A549 (cell line): ENCODE data around the gene FCRL4. TPM values are rescaled to one million over a fixed set of nuclear protein-coding genes. Genes with fewer than 3 reads are reported as not detected.

ENCODE experiments used
- ATAC-seq, 2 experiments: fragments of 200-7000 bp in 1 of 2; fragments of >200 bp in 1 of 2; cut with Nextera tagmentation in 1 of 2; cut with Tn5 transposase in 1 of 2; 3 replicates each; pipeline versions ENCODE4 v1.8.0 to v1.9.1; 2018 to 2020; ENCODE audit warnings: mild to moderate bottlenecking in 1 of 2, moderate library complexity in 1 of 2
- CTCF ChIA-PET: fragments of 300-600 bp; sonication (Branson Sonifier 250); formaldehyde crosslinking; extraction: SDS; loops from one replicate; lab custom pipeline; 2021; ENCODE audit warnings: antibody characterized with exemption, inconsistent platforms; lab: Yijun Ruan, JAX
- POLR2A ChIA-PET: fragments of 350-600 bp; formaldehyde crosslinking; extraction: SDS; loops from one replicate; lab custom pipeline; 2021; ENCODE audit warnings: antibody characterized with exemption, inconsistent platforms; lab: Yijun Ruan, JAX
- DNase-seq, 2 experiments: peaks; one replicate each; pipeline versions ENCODE4 v3.0.0 to v3.0.0-alpha.2; 2011 to 2016; ENCODE audit warnings: low read depth in 1 of 2, low spot score in 1 of 2
- FAIRE-seq: peaks from 2 replicates; lab custom pipeline; 2011; peaks lifted over from hg19 to GRCh38; lab: Jason Lieb, UNC
- H3K27ac ChIP-seq, 2 experiments: fragments of >200 bp; sonication (Bioruptor Twin); formaldehyde crosslinking; 3 replicates each; pipeline ENCODE4 v1.5.1; 2016 to 2017
- H3K4me1 ChIP-seq: fragments of >200 bp; sonication (Bioruptor Twin); formaldehyde crosslinking; 3 replicates; pipeline ENCODE4 v1.6.1; 2016
- H3K4me2 ChIP-seq: fragments of >200 bp; sonication (Bioruptor Twin); formaldehyde crosslinking; 3 replicates; pipeline ENCODE4 v1.6.1; 2016
- H3K4me3 ChIP-seq: fragments of >200 bp; sonication (Bioruptor Twin); formaldehyde crosslinking; 3 replicates; pipeline ENCODE4 v1.5.1; 2016
- H3K9me3 ChIP-seq: fragments of >200 bp; sonication (Bioruptor Twin); formaldehyde crosslinking; 3 replicates; pipeline ENCODE4 v1.6.1; 2016
- BCL3 ChIP-seq: fragments of >200 bp; sonication (Bioruptor Twin); formaldehyde crosslinking; IDR thresholded peaks from 3 replicates; pipeline ENCODE4 v1.6.1; 2016
- CBX2 ChIP-seq: fragments of 200-600 bp; sonication (generic); IDR thresholded peaks from 2 replicates; pipeline ENCODE4 v1.6.1; 2016; ENCODE audit warnings: low read depth, mild to moderate bottlenecking, borderline replicate concordance
- CBX8 ChIP-seq: fragments of 200-600 bp; sonication (generic); IDR thresholded peaks from 2 replicates; pipeline ENCODE4 v1.6.1; 2016
- CHD2 ChIP-seq: fragments of 150-350 bp; IDR thresholded peaks from 2 replicates; pipeline ENCODE4 v1.6.1; 2014; ENCODE audit warnings: low read length; ENCODE audit not compliant: partially characterized antibody
- EP300 ChIP-seq, 2 experiments: fragments of >200 bp; sonication (Bioruptor Twin); formaldehyde crosslinking; IDR thresholded peaks; 2 replicates in 1 of 2; 3 replicates in 1 of 2; pipeline ENCODE4 v1.6.1; 2016 to 2017
- HES2 ChIP-seq: fragments of >200 bp; sonication (Bioruptor Twin); formaldehyde crosslinking; IDR thresholded peaks from 2 replicates; pipeline ENCODE4 v1.6.1; 2016
- HOXA7 ChIP-seq: fragments of 250-450 bp; sonication (Bioruptor Pico); IDR thresholded peaks from 2 replicates; pipeline ENCODE4 v1.5.0; 2020; ENCODE audit warnings: mild to moderate bottlenecking, moderate library complexity
- JUN ChIP-seq, 2 experiments: fragments of >200 bp; sonication (Bioruptor Twin); formaldehyde crosslinking; IDR thresholded peaks; 2 replicates in 1 of 2; 3 replicates in 1 of 2; pipeline ENCODE4 v1.6.1; 2016 to 2017
- KDM1A ChIP-seq: fragments of 200-600 bp; sonication (generic); IDR thresholded peaks from 2 replicates; pipeline ENCODE4 v1.6.1; 2016; ENCODE audit warnings: low read depth, mild to moderate bottlenecking
- MAFK ChIP-seq: fragments of 450-650 bp; IDR thresholded peaks from 2 replicates; pipeline ENCODE4 v1.6.1; 2014; ENCODE audit not compliant: partially characterized antibody
- MAZ ChIP-seq: fragments of 150-350 bp; IDR thresholded peaks from 2 replicates; pipeline ENCODE4 v1.6.1; 2014; ENCODE audit warnings: antibody characterized with exemption, low read depth, low read length, borderline replicate concordance
- MYC ChIP-seq: IDR thresholded peaks from 2 replicates; pipeline ENCODE4 v1.6.1; 2012; ENCODE audit warnings: mild to moderate bottlenecking, inconsistent platforms, low read length, improper control_type of control experiment, borderline replicate concordance
- NPAS2 ChIP-seq: fragments of 250-450 bp; sonication (Bioruptor Pico); IDR thresholded peaks from 2 replicates; pipeline ENCODE4 v1.8.0; 2022; ENCODE audit warnings: mild to moderate bottlenecking, moderate library complexity, borderline replicate concordance
- NR3C1 ChIP-seq: fragments of >200 bp; sonication (Bioruptor Twin); formaldehyde crosslinking; IDR thresholded peaks from 3 replicates; pipeline ENCODE4 v1.6.1; 2017
- SMC3 ChIP-seq: fragments of >200 bp; sonication (Bioruptor Twin); formaldehyde crosslinking; IDR thresholded peaks from 3 replicates; pipeline ENCODE4 v1.6.1; 2018; ENCODE audit warnings: inconsistent platforms
- TFCP2L1 ChIP-seq: fragments of 250-450 bp; sonication (Bioruptor Pico); IDR thresholded peaks from 2 replicates; pipeline ENCODE4 v1.5.0; 2021; ENCODE audit warnings: mild to moderate bottlenecking
- TP53 ChIP-seq: fragments of 250-450 bp; sonication (Bioruptor Pico); IDR thresholded peaks from 2 replicates; pipeline ENCODE4 v1.5.0; 2021; ENCODE audit warnings: mild to moderate bottlenecking, moderate library complexity
- USF2 ChIP-seq: fragments of 450-650 bp; IDR thresholded peaks from 2 replicates; pipeline ENCODE4 v1.6.1; 2014; ENCODE audit warnings: antibody characterized with exemption
- WGBS: methylation state at CpG from one replicate; pipeline ENCODE4 v1.1.6; 2017; ENCODE audit errors: missing lambda C conversion rate; 5-methylcytosine and 5-hydroxymethylcytosine counted together
- polyA plus RNA-seq, 4 experiments: library from polyadenylated mRNA; depleted of rRNA in 3 of 4; stranded (reverse); fragments of >200 nt; fragmentation: RNase III in 1 of 4; extraction: RNeasy Plus Mini Kit Qiagen cat#74134 plus additional on column Dnase treatment in 1 of 4; gene quantifications; 2 replicates in 3 of 4; 3 replicates in 1 of 4; pipeline ENCODE4 v1.2.3, GENCODE V29; 2011 to 2017

Gene FCRL4
- polyA plus RNA-seq, 2 of the 4 experiments (the other 2 are of a cell fraction), result not detected

- ChIA-PET POLR2A (no interaction called here), CTCF (interaction anchor here (0.7 to 6.8 kb wide), 2 partner anchors 13 to 425 kb away, joined by 3 to 43 read pairs; no protein-coding TSS in a partner anchor)
- H3K27ac ChIP-seq, result no peak overlapping the region
- no peak overlapping the region for H3K4me3 ChIP-seq
- ATAC-seq (no peak), FAIRE-seq (no peak), DNase-seq (no peak)
- H3K4me1 ChIP-seq, result no peaks in the 10 kb centered on the region
- TF ChIP-seq HES2 (no peak), MAZ (no peak), CHD2 (no peak), NR3C1 (no peak), TFCP2L1 (CRISPR knock-in tag) (no peak), MYC (no peak)
- WGBS, result 32% methylated on average over 14 of the region's 14 CpGs
- H3K9me3 ChIP-seq, result no peaks in the 10 kb centered on the region
- no peak overlapping the region for H3K4me2 ChIP-seq
Measured at GRCh38 chr1:157566484-157567300, 31.2 kb downstream of the FCRL4 start.

GRCh38 chr1:157562515-157562914 lies 35.4 kb downstream of the FCRL4 start:
- 0% methylated on average over 2 of the region's 2 CpGs for WGBS
- ATAC-seq (no peak), FAIRE-seq (no peak), DNase-seq (no peak)
- ChIA-PET CTCF (interaction anchor here (1.7 kb wide), 1 partner anchor 16 kb away, joined by 5 read pairs; no protein-coding TSS in a partner anchor), POLR2A (no interaction called here)
- H3K9me3 ChIP-seq, result no peaks in the 10 kb centered on the region
- TF ChIP-seq MAFK, result no peak
- no peak overlapping the region for H3K27ac ChIP-seq
- no peaks in the 10 kb centered on the region for H3K4me1 ChIP-seq
- no peak overlapping the region for H3K4me3 ChIP-seq
- H3K4me2 ChIP-seq, result no peak overlapping the region

- CTCF ChIA-PET, result no interaction called here
- no peak for DNase-seq
- POLR2A ChIA-PET, result no interaction called here
- no peak for FAIRE-seq
- Histone ChIP-seq H3K27ac (no peak overlapping the region), H3K4me2 (no peak overlapping the region), H3K4me1 (no peaks in the 10 kb centered on the region), H3K4me3 (no peak overlapping the region), H3K9me3 (no peaks in the 10 kb centered on the region)
- 19% methylated on average over 2 of the region's 2 CpGs for WGBS
- ATAC-seq, result no peak
- TF ChIP-seq KDM1A (no peak), BCL3 (no peak), TP53 (CRISPR knock-in tag) (no peak), USF2 (no peak), JUN (IDR thresholded peaks at IDR 0.05) (no peak), NPAS2 (no peak), HOXA7 (CRISPR knock-in tag) (no peak), CBX8 (no peak), SMC3 (no peak), CHD2 (no peak), CBX2 (no peak), EP300 (IDR thresholded peaks at IDR 0.05) (no peak)
Measured at GRCh38 chr1:157558119-157558518, 39.8 kb downstream of the FCRL4 start.
